Nucleus accumbens (tissue), 56 donors: ENCODE measurements around the gene FAM20A.
A peak's percentile ranks its signal among the peaks of the same experiment; 100 is the strongest.

Experiments
- DNase-seq, 56 donors: peaks; one replicate each; lab custom pipeline; 2025; lab: John Stamatoyannopoulos, UW

Gene FAM20A

GRCh38 chr17:68600931-68601564 lies at the start of gene FAM20A:
Gene FAM20A, minus strand, starts transcription at chr17:68601367. Its CDS starts 701 bp downstream, at chr17:68600666.
- DNase-seq = peak in 2 of 56 donors; percentile 2 to 12

GRCh38 chr17:68649324-68649723 lies 48.2 kb upstream of the FAM20A start:
- no peak for DNase-seq

- DNase-seq = no peak
These were observed 45.7 kb upstream of the FAM20A start for GRCh38 chr17:68646626-68647526.

- DNase-seq = no peak
These were observed 40.9 kb upstream of the FAM20A start for GRCh38 chr17:68642118-68642412.

- no peak for DNase-seq
These were observed 40.3 kb upstream of the FAM20A start for GRCh38 chr17:68641276-68642117.

- no peak for DNase-seq
These were observed 39.2 kb upstream of the FAM20A start for GRCh38 chr17:68640242-68640989.

- no peak for DNase-seq
These were observed 33.2 kb upstream of the FAM20A start for GRCh38 chr17:68634345-68634876.

- DNase-seq = no peak
These were observed 27.4 kb upstream of the FAM20A start for GRCh38 chr17:68628576-68628957.

- DNase-seq = no peak
These were observed 26.9 kb upstream of the FAM20A start for GRCh38 chr17:68627956-68628575.

- DNase-seq = no peak
These were observed 23.2 kb upstream of the FAM20A start for GRCh38 chr17:68624381-68624780.

- no peak for DNase-seq
These were observed 22.6 kb upstream of the FAM20A start for GRCh38 chr17:68623811-68624210.

GRCh38 chr17:68622423-68622822 lies 21.3 kb upstream of the FAM20A start:
- no peak for DNase-seq

GRCh38 chr17:68621065-68621464 lies 19.9 kb upstream of the FAM20A start:
- DNase-seq = no peak

GRCh38 chr17:68616334-68616733 lies 15.2 kb upstream of the FAM20A start:
- no peak for DNase-seq

- DNase-seq = no peak
These were observed 13.6 kb upstream of the FAM20A start for GRCh38 chr17:68614718-68615117.

GRCh38 chr17:68613739-68614298 lies 12.7 kb upstream of the FAM20A start:
- no peak for DNase-seq

- DNase-seq = no peak
These were observed 11.7 kb upstream of the FAM20A start for GRCh38 chr17:68612923-68613292.

- DNase-seq = no peak
These were observed 11.2 kb upstream of the FAM20A start for GRCh38 chr17:68612209-68612922.
